HPDE6-E6E7 (cell line): Measurements from ENCODE around the gene BCL2.

Source experiments
- DNase-seq: peaks from one replicate; pipeline ENCODE4 v3.0.0; 2011; ENCODE audit warnings: missing footprints; ENCODE audit errors: extremely low spot score

BCL2 gene

GRCh38 chr18:63155910-63156773 lies 163.4 kb downstream of the BCL2 start:
- DNase-seq: no peak

- peak; percentile 62 for DNase-seq
These were observed 164.3 kb downstream of the BCL2 start for GRCh38 chr18:63155169-63155852.

DNA sequence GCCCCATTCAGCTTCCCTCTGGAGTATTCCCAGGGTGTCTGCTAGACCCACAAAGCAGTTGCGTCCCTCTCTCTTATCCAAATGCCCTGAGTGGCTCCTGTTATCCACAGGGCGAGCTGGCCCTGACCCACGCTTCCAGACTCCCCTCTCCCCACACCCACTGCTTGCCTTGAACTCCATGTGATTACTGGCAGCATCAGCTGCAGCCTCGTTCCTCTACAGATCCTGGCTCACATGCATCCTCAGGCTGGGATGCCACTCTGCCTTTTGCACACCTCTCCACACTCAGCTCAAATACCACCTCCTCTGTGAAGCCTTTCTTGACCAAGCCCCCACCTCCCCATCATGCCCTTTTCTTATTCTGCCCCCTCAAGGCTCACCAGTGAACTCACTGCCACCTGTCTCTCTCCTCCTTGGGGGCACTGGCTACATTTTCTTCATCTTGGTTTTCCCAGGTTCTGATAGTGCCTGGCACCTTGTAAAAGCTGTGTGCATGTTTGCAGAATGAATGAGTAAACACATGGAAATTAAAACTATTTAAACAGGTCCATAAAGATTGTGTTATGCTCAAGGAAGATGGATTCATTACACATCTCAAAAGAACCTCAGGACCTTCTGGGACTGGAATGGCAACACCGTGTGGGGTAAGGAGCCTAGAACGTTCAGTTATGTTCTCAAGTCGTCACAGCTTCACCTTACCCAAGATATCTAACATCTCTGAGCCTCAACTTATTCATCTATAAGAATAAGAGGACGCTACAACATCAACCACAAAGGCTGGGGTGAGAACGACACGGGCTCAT lies 165.0 kb downstream of the BCL2 start:
- DNase-seq: no peak

DNA sequence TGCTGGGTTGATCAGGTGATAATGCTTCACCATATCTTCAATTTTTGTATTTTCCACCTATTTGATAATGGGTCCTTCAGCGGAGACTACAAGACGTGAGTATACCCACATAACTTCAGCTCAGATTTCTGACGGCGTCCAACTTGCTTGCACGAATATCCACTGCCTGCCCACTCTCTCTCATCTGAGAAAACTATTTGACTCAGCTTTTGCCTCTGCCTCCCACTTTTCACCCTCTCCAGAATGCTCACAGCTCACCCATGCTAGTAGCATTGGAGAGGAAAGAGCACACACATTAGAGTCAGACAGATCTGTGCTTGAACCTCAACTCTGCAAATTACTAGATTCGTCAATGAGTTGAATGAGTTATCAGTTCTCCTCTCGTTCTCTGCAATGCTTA lies 166.8 kb downstream of the BCL2 start:
- no peak for DNase-seq

DNA sequence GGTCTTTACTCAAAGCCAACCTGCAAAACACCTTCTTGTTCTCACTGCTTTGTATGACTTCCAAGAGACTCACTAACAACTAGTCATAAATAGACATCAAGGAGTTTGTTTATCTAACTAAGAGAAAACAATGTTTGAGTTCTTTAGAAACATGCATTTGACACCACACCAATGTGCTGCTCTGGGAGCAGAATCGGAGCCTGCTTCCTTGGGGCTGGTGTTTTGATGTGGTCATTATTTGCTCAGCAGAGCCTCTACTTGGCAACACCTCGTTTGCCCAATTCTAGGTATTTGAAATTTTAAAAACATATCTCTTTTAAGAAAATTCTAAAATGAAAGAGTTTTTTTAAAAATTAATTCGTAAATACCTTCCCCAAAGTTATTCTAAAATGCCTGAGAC lies 167.5 kb downstream of the BCL2 start:
- no peak for DNase-seq

- DNase-seq: no peak
These were observed 168.0 kb downstream of the BCL2 start for GRCh38 chr18:63151539-63151938.

DNA sequence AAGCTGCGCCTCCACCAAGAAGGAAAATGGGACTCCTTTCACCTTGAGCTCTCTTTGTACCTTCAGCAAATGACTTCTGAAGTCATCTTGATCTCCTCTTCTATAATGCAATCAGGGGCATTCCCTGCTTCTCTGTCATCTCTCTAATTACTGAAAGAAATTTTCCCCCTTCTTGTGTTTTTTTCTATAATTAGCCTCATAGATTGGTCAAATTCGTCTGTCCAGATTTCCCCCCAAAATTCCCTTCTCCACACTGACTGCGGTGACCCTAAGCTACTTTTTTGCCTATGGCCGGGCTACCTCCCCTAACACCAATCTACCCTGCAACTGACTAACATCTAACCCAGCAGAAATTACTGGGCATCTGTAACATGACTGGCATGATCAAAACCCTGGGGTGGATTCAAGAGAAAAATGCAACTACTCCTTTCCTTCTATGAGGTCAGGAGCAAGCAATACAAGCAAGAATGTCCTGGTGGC lies 168.6 kb downstream of the BCL2 start:
- no peak for DNase-seq

DNA sequence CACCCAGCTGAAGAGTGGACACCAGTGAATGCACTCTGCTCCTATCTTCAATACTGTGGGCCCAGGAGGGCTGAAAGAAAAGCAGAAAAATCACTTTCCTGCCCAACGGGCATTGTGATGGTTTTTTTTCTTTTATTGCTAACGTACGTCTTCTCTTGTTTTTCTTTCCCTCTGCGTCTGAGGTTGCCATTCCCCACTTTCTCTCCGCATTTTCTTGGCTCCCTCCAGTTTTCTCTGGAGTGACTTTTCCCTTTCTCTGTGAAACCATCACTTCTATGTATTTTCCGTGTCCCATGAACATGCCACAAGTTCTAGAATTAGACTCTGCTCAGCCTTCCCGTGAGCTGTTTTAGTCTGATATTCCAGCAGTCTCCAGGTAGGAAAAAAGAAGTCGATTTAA lies 169.2 kb downstream of the BCL2 start:
- no peak for DNase-seq

DNA sequence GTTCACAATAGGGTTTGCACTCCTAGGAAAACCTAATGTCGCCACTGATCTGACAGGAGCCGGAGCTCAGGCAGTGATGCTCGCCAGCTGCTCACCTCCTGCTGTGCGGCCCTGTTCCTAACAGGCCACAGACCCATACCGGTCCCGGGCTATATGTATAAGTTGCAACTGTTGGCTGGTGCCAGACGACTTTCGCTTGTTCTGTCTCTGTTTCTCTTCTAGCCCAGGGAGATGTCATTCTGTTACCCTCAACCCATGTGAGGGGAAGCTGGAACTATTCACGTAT lies 170.3 kb downstream of the BCL2 start:
- no peak for DNase-seq

DNA sequence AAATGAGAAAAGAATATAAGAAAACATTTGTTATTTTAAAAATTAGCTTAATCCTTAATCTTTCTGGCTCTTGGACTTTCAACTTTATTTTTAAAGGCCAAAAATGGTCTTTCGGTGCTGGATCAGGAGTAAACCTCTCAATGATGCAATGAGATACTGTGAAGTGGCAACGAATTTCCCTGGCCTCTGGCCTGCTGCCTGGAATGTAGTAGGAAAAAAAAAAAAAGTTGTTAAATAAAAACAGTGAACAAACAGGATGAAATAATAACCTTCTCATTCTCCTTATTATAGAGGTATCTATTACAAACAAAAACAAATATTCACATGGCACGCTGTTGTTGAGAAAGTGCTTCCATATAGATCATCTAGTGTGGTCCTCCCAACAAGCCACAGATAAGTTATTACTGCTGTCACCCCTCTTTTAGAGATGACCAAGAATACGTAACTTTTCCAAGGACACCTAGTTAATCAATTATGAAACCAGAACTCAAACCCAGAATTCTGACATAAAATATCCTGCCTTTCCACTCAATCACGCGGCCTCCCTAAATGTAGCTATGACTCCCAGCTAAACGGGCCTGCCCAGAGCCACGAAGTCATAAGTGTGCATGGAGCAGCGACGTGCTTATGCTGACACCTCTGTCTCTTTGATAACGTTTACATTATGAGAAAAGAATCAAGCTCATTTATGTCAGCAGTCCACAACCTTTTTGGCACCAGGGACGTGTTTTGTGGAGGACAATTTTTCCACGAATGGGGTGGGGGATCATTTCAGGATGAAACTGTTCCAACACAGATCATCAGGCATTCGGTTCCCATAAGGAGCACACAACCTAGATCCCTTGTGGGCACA lies 170.9 kb downstream of the BCL2 start:
- no peak for DNase-seq

DNA sequence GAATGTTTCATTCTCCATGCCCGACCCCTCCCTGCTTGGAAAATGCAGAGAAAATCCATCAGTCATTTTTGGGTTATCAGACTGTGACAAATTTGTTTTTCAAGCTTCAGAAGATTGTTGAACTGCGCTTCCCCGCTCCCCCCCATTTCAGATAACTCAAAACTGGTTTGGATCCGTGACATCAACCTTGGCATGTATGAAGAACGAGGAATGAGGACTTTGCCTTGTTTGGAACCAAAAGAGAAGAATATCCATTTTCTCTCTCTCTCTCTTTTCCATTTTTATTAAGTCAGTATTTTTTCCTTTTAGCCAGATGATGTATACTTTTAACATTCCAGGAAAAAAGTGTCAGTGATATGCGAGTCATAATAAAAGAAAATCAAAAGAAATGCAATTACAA lies 171.6 kb downstream of the BCL2 start:
- DNase-seq: no peak

DNA sequence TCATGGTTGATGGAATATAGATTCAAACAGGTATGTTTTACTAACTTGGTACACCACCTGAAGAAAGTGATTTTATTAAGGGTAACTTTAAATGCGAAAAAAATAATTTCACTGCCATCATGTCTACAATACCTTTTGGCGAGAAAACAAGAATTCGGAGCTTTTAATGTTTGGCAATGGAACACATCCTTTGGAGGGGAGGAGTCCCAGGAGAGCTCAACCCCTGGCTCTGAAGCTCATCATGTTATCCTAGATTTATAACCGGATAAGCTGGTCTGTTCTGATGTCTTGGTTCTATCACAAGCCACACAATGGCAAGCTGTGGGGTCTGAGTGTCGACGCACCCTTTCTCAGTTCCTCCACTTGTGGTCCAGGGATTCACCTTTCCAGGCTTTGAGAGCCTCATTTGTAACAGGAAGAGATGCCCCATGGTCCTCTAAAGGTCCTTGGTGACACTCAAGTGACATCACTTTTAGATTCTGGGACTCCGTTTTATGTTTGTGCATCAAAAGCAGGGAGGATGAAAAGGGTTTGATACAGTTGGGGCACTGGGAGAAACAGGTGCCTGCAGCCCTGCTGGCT lies 172.7 kb downstream of the BCL2 start:
- DNase-seq: no peak

GRCh38 chr18:63145851-63146555 lies 173.6 kb downstream of the BCL2 start:
- no peak for DNase-seq

- DNase-seq: no peak
These were observed 174.3 kb downstream of the BCL2 start for GRCh38 chr18:63145166-63145850.

- DNase-seq: no peak
These were observed 174.8 kb downstream of the BCL2 start for GRCh38 chr18:63144748-63145147.

- no peak for DNase-seq
These were observed 176.2 kb downstream of the BCL2 start for GRCh38 chr18:63143330-63143771.

DNA sequence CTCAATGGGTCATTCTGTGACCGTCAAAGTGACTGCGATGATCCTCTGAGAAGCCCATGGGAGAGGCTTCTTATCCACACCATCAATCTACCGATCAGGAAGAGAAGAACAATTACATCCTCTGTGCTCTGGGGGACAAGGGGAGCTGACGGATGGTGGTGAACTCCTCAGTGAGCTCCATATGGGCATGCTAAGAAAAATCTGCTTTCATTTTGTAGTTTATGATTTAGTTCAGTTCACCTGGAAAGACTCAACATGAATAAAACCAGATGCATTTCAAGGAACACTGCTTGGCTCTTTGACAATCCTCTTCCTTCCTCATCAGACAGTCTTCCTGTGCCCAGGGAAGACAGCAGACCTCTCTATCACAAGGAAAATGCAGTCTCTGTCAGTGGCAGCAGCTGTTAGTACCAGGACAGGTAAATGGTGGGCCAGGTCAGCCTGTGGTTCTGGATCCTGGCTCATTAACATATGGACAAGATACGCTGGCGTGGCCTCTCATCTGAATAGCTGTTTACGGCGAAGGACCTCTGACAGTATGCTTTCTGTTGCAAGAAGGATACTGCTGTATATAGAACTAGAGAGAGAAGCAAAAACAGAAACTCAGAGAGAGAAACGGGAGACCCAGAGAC lies 176.9 kb downstream of the BCL2 start:
- no peak for DNase-seq

GRCh38 chr18:63141778-63142176 lies 177.8 kb downstream of the BCL2 start:
- no peak for DNase-seq

GRCh38 chr18:63140997-63141777 lies 178.4 kb downstream of the BCL2 start:
- DNase-seq: no peak
